Skeletal muscle cell (primary cell): ENCODE data around the gene NUDT22.

Experiments used
- DNase-seq: peaks from one replicate; pipeline ENCODE4 v3.0.0-alpha.2; 2010; ENCODE audit warnings: low read depth
- H3K4me3 ChIP-seq: 2 replicates; pipeline ENCODE4 v1.5.1; 2011; ENCODE audit warnings: low read depth, mild to moderate bottlenecking, control low read depth, low read length, moderate library complexity

The NUDT22 gene

GRCh38 chr11:64224151-64224890 is 1.8 kb upstream of the NUDT22 start:
- no peak overlapping the region for H3K4me3 ChIP-seq
- no peak for DNase-seq

DNA sequence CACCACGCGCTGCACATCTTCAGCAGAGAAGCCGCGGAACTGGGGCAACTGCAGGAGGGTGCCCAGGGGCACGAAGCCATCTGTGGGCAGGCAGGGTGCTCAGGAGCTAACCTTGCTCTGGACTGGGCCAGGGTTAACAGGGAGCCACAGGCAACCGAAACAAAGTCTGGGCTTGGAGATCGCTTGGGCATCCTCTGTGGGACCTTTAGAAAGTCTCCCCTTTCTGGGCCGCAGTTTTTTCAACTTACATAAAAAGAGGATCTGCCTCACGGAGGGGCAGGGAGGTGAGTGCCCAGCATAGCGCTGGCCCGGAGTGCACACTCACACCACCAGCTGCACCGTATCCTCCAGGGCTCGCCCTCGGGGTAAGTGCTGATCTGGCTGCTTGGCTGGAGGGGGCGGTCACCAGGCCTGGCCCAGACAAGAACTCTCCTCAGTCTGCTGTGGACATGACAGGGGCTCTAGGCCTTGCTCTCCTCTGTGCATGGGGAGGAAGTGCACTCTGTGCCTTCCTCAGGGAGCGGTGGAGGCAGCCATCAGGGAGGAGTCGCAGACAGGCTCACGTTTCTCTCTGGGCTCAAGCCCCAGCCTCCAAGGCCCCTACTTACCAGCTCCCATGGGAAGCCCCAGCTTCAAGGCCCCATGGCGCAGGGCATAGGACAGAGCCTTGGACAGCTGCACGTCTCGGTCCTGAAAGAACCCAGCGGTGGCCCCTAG is 1.0 kb upstream of the NUDT22 start:
- H3K4me3 ChIP-seq: peak overlapping the region; percentile 74

GRCh38 chr11:64226507-64227051 is 505 bp downstream of the NUDT22 start:
- H3K4me3 ChIP-seq: peak overlapping the region; percentile 74
- no peak for DNase-seq

More for the DNA sequence above, 1.0 kb upstream of the NUDT22 start:
- no peak for DNase-seq

DNA sequence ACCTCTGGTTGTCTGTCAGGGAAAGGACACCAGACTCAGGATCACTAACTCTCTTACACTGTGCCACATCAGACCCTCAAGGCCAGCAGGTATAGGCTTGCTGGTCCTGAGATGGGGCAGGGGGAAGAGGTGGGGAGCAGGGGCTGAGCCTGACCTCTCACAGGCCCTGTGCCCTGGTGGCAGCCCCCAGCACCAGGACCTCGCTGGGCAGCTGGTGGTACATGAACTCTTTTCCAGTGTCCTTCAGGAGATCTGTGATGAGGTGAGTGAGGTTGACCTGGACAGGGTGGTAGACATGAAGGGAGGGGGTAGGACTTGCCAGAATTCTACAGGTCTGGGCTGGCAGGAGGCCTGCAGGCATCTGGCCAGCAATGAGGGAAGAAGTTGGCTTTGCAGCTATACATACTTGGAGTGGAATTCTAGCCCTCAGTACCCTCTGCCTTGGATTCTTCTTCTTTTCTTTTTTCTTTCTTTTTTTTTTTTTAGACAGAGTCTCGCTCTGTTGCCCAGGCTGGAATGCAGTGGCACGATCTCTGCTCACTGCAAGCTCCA is 1.4 kb downstream of the NUDT22 start:
- DNase-seq: no peak

GRCh38 chr11:64229090-64229743 is 3.1 kb downstream of the NUDT22 start:
- no peak for DNase-seq
- H3K4me3 ChIP-seq: no peak overlapping the region

More for the DNA sequence above, 1.4 kb downstream of the NUDT22 start:
- peak overlapping the region; percentile 74 for H3K4me3 ChIP-seq

DNA sequence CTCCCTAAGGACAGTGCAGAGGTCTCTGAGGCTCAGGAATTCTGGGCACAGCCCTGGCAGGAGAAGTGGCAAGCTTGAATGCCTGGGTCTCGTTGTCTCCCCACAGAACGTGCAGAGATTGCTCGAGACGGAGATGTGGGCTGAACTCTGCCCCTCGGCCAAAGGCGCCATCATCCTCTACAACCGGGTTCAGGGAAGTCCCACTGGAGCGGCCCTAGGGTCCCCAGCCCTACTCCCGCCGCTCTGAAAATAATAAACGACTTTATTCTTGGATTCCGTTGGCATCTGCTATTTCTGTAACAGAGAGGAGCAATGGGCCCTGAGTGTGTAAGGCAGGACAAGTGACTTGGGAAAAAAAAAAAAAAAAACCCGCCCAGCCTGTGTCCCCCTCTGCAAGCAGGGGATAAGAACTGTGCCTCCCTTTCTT is 3.7 kb downstream of the NUDT22 start:
- no peak for DNase-seq
- H3K4me3 ChIP-seq: peak overlapping the region; percentile 73

DNA sequence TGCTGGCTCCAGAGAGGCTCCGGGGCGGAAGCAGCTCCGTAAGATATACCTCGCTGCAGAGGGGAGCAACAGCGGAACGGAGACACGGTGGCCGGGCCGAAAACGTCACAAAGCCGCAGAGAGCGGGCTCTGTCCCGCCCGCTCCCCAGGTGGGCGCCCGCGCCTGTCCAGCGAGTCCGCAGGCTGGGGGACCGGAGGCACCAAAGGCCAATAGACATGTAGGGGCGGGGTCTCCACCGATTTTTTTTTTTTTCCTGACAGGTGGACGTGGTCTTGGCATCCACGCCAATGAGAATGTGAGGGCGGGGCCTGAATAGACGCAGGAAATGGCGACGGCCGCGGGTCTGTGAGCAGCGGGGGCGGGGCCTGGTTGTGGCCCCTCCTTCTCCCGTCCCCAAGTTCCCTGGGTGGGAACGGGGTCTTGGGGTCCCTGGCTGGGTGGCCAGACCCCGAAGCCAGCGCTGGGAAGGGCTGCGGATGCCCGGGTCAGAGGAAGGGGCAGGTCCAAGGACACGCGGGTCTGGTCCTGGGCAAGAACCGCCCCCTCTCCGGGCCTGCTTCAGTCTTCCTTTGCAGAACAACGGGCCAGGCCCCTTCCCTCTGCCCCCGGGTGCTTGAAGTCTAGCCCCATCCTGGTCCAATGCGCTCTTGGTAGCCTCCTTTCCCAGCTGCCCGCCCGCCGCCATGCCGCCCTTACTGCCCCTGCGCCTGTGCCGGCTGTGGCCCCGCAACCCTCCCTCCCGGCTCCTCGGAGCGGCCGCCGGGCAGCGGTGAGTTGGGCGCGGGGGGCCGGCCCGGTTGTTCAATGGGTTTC is 4.3 kb downstream of the NUDT22 start, which contains the start of gene DNAJC4:
TSS of gene DNAJC4 (plus strand) at position 378 of the 814 bp plus-strand sequence. CDS start at position 685, 307 bp downstream.
- no peak for DNase-seq
- peak within 1 kb of the TSS; percentile 73 for H3K4me3 ChIP-seq

DNA sequence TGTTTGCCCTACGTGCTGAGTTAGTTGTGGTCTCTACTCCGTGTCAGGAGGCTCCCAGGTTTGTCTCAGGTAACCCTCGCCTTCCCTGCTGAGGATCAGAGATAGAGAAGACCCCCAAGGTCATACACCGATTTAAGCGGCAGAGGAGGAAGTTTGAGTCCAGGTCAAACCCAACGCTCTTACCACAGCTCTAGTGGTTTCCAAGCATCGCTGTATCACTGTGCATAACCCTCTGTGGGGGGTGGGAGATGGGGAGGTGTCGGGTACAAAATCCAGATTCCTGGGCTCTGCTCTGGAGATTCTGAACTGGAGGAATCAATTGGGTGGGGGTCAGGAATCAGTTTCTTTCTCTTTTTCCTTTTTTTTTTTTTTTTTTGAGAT is 4.9 kb downstream of the NUDT22 start:
- H3K4me3 ChIP-seq: peak overlapping the region; percentile 73
- DNase-seq: no peak

GRCh38 chr11:64231546-64231945 is 5.5 kb downstream of the NUDT22 start:
- DNase-seq: no peak
- H3K4me3 ChIP-seq: no peak overlapping the region

GRCh38 chr11:64232182-64232966 is 6.3 kb downstream of the NUDT22 start:
- H3K4me3 ChIP-seq: no peak overlapping the region
- DNase-seq: no peak

DNA sequence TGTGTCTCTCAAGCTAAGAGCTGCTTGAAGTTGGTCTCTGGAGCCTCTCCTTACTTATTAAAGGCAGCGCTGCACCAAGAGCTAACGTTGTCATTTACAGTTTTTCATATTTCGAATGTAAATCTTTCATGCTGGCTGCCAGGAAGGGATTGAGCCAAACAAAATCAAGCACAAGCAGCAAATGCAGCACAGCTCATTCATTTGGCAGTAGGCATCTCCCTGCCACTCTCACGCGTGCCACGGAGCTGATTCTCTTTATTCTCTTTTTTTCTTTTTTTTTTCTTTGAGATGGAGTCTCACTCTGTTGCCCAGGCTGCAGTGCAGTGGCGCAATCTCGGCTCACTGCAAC is 6.9 kb downstream of the NUDT22 start:
- no peak overlapping the region for H3K4me3 ChIP-seq
- no peak for DNase-seq

GRCh38 chr11:64233913-64234586 is 8.0 kb downstream of the NUDT22 start, which contains the start of gene VEGFB:
Gene VEGFB, plus strand, starts transcription at chr11:64234584. Its CDS starts 250 bp downstream, at chr11:64234834.
- H3K4me3 ChIP-seq: peak within 1 kb of the TSS; percentile 71
- no peak for DNase-seq

- DNase-seq: no peak
- H3K4me3 ChIP-seq: peak overlapping the region; percentile 71
These were observed 8.7 kb downstream of the NUDT22 start for GRCh38 chr11:64234647-64235379.

DNA sequence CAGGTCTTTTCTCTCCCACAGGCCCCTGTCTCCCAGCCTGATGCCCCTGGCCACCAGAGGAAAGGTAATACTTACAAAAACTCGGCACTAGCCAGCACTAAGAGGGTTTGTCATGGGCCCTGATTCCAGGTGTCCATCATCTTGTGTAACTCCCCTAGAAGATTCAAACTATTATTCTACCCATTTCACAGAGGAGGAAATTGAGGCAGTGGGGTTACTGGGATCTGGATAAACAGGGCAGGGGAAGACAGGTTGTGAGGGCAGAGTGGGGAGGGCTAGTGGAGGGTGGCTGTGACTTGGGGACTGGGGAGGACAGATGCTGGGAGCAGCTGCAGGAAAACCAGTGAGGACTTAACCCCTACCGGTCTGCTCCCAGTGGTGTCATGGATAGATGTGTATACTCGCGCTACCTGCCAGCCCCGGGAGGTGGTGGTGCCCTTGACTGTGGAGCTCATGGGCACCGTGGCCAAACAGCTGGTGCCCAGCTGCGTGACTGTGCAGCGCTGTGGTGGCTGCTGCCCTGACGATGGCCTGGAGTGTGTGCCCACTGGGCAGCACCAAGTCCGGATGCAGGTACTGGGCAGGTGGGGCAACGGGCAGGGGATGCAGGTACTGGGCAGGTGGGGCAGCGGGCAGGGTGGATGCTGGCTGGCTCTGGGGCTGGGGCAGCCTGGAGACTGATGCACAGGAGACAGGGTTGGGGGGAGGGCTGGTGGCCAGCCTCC is 9.5 kb downstream of the NUDT22 start:
- H3K4me3 ChIP-seq: peak overlapping the region; percentile 71
- no peak for DNase-seq

GRCh38 chr11:64237484-64237951 is 11.4 kb downstream of the NUDT22 start:
- no peak for DNase-seq
- no peak overlapping the region for H3K4me3 ChIP-seq

- no peak overlapping the region for H3K4me3 ChIP-seq
- no peak for DNase-seq
These were observed 12.0 kb downstream of the NUDT22 start for GRCh38 chr11:64238076-64238475.
